GM21367 (cell line): ENCODE measurements around the gene LDLRAD4.

Experiments used
- ATAC-seq: cut with Tn5 transposase; IDR thresholded peaks from one replicate; pipeline ENCODE4 v1.9.1; 2021; ENCODE audit not compliant: unreplicated experiment

The LDLRAD4 gene

DNA sequence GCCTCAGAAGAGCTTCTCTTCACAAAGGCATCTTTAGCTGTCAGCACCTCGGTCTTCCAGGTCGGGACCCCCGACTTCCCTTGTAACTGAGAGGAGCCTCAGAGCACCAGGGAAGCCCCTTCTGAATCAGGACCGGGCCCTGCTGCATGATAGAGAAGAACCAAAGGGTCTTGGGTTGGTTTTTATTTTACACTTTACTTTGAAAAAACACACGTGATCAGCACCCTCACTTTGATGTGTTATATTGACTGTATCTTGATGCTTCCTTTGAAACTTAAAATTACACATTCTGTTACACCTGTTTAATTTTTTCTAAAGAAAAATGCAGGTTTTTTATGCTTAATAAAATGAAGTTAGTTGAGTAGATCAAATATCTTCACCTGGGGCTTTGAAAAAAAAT, 305.5 kb downstream of the LDLRAD4 start:
- ATAC-seq = no peak

DNA sequence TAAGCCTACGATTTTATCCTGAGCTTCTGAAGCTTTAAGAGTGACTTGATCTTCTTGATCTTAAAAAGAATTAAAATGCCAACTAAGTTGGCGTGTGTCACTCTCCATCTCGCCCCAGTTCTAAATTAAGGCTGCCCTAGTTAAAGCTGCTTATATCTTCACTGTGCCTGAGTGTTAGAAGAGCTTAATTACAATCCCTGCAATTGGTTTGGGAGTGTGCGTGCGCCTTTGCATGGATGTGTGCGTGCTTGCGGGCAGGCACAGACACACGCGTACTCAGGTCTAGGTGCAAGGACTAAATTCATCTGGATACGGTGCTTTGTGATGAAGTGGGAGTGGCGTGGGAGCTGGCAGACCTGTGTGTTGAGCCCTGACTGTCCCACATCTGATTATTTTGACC, 306.3 kb downstream of the LDLRAD4 start:
- ATAC-seq = no peak

- ATAC-seq = no peak
These were observed 306.9 kb downstream of the LDLRAD4 start for GRCh38 chr18:13525381-13526029.

- no peak for ATAC-seq
These were observed 308.0 kb downstream of the LDLRAD4 start for GRCh38 chr18:13526519-13526918.

DNA sequence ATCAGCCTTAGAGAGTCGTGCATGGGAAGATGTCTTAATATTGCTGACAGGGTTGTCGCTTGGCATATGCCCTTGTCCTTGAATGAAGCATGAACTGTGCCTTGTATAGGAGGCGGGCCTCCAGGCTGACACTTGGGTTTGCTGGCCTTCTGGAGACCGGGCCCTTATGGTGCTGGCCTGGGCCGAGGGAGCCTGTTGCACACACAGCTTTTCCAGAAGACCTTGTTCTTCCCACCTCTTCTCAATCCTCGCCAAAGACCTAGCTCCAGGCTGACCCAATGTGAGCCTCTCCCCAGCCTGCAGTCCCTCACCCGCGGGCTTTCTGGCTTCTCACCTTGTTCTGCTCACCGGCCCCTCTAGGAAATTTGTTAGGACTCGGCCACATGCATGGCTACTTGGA, 308.7 kb downstream of the LDLRAD4 start:
- ATAC-seq = no peak

- no peak for ATAC-seq
These were observed 309.2 kb downstream of the LDLRAD4 start for GRCh38 chr18:13527730-13528129.

GRCh38 chr18:13528739-13529392, 310.3 kb downstream of the LDLRAD4 start:
- no peak for ATAC-seq

- no peak for ATAC-seq
These were observed 311.7 kb downstream of the LDLRAD4 start for GRCh38 chr18:13530033-13530878.

- ATAC-seq = no peak
These were observed 312.4 kb downstream of the LDLRAD4 start for GRCh38 chr18:13530879-13531387.

GRCh38 chr18:13531681-13532325, 313.2 kb downstream of the LDLRAD4 start:
- no peak for ATAC-seq

GRCh38 chr18:13532406-13533075, 314.0 kb downstream of the LDLRAD4 start:
- no peak for ATAC-seq

GRCh38 chr18:13534631-13535030, 316.1 kb downstream of the LDLRAD4 start:
- ATAC-seq = no peak

DNA sequence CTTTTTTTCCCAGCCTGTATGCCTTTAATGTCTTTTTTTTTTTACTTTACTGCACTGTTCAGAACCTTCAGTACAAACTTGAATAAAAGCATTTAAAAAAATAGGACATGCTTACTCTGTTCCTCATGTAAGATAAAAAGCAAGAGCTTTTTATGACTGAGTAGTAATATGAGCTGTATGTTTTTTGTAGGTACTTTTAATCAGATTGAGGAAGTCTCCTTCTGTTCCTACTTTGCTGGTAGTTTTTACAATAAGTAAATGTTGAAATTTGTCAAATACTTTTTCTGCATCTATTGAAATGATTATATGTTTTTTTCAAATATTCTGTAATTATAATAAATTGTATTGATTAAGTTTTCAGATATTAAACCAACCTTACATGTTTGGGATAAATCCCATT, 318.0 kb downstream of the LDLRAD4 start:
- no peak for ATAC-seq

DNA sequence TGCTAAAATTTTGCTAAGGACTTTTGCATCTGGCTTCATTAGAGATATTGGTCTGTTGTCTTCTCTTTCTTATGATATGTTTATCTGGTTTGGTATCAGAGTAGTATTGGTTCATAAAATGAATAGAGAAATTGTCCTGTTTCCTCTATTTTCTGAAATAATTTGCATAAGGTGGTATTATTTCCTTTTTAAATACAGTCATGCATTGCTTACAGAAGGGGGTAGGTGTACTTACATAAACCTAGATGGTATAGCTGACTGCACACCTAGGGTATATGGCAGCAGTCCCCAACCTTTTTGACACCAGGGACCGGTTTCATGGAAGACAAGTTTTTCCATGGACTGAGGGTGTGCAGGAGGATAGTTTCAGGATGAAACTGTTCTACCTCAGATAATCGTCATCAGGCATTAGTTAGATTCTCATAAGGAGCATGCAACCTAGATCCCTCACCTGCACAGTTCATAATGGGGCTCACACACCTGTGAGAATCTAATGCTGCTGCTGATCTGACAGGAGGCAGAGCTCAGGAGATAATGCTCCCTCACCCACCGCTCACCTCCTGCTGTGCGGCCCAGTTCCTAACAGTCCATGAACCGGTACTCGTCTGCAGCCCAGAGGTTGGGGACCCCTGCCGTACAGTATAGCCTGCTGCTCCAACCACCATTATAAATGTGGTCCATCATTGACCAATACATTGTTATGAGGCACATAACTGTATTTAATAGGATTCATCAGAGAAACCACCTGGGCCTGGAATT, 318.6 kb downstream of the LDLRAD4 start:
- no peak for ATAC-seq

GRCh38 chr18:13538630-13539029, 320.1 kb downstream of the LDLRAD4 start:
- ATAC-seq = no peak

DNA sequence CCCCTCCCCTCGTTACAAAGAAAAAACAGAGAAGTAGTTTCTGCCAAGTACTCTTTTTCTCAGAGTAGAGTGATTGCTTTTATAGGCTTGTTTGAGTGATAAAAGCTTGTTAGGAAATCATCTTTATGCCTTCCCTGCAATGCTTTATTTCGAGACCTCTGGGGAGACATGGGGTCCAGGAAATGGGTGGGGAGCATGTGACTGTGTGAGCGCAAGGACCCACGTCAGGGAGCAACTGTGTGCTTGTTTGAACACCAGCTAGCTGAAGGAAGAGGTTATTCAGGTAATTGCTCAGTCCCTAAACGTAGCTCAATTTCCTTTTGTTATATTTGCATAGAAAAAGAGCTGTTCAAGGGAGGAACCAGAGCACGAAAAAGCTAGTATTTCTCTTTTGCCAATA, 320.5 kb downstream of the LDLRAD4 start:
- ATAC-seq = no peak

GRCh38 chr18:13539843-13540476, 321.4 kb downstream of the LDLRAD4 start:
- no peak for ATAC-seq

GRCh38 chr18:13540477-13541182, 322.1 kb downstream of the LDLRAD4 start:
- ATAC-seq = no peak
